ENCODE data around the gene SOX10.

DNA sequence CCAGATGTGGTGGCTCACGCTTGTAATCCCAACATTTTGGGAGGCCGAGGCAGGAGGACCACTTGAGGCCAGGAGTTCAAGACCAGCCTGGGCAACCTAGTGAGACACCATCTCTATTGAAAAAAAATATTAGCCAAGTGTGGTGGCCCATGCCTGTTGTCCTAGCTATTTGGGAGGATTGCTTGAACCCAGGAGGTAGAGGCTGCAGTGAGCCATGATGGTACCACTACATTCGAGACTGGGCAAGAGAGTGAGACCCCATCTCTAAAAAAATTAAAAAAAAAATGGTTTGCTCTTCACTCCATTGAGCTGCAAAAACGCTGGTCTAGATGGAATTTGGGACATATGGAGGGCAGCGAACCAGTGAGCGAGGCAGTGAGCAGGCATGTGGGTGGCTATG, 21.6 kb upstream of the SOX10 start:
- TF ChIP-seq, protein P1, sequence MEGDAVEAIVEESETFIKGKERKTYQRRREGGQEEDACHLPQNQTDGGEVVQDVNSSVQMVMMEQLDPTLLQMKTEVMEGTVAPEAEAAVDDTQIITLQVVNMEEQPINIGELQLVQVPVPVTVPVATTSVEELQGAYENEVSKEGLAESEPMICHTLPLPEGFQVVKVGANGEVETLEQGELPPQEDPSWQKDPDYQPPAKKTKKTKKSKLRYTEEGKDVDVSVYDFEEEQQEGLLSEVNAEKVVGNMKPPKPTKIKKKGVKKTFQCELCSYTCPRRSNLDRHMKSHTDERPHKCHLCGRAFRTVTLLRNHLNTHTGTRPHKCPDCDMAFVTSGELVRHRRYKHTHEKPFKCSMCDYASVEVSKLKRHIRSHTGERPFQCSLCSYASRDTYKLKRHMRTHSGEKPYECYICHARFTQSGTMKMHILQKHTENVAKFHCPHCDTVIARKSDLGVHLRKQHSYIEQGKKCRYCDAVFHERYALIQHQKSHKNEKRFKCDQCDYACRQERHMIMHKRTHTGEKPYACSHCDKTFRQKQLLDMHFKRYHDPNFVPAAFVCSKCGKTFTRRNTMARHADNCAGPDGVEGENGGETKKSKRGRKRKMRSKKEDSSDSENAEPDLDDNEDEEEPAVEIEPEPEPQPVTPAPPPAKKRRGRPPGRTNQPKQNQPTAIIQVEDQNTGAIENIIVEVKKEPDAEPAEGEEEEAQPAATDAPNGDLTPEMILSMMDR (IDR thresholded peaks at IDR 0.05; ENCODE audit: borderline replicate concordance, extremely low read depth, low read length, poor library complexity, severe bottlenecking) = no peak
- no peak for TF ChIP-seq EZH2 (IDR thresholded peaks at IDR 0.05; ENCODE audit: borderline replicate concordance, low read depth, low read length, severe bottlenecking)
